AG10803 (cell line): ENCODE measurements around the gene TSPEAR.
A peak's percentile ranks its signal among the peaks of the same experiment; 100 is the strongest.

Source experiments
- DNase-seq: peaks from one replicate; pipeline ENCODE4 v3.0.0; 2010; ENCODE audit warnings: low read depth
- H3K4me3 ChIP-seq: 2 replicates; pipeline ENCODE4 v1.5.1; 2011; ENCODE audit warnings: mild to moderate bottlenecking, low read length, control low read depth
- CTCF ChIP-seq: conservative IDR thresholded peaks from 2 replicates; pipeline ENCODE4 v1.5.1; 2011; ENCODE audit warnings: mild to moderate bottlenecking, low read length, control low read depth, inconsistent platforms

TSPEAR gene

GRCh38 chr21:44626673-44627143 lies 84.7 kb downstream of the TSPEAR start, which contains the start of gene KRTAP10-9:
KRTAP10-9 (plus strand) TSS chr21:44627093; CDS start chr21:44627172, 79 bp downstream.
- no peak for DNase-seq
- TF ChIP-seq CTCF, result no peak
- no peak within 1 kb of the TSS for H3K4me3 ChIP-seq

- H3K4me3 ChIP-seq, result no peak overlapping the region
- no peak for TF ChIP-seq CTCF
- no peak for DNase-seq
These were observed 85.1 kb downstream of the TSPEAR start for GRCh38 chr21:44626262-44626661.

- DNase-seq, result no peak
- TF ChIP-seq CTCF, result no peak
- H3K4me3 ChIP-seq, result no peak overlapping the region
These were observed 85.6 kb downstream of the TSPEAR start for GRCh38 chr21:44625756-44626155.

- no peak for TF ChIP-seq CTCF
- no peak overlapping the region for H3K4me3 ChIP-seq
- DNase-seq, result no peak
These were observed 87.8 kb downstream of the TSPEAR start for GRCh38 chr21:44623575-44623974.

- no peak for DNase-seq
- TF ChIP-seq CTCF, result no peak
- no peak overlapping the region for H3K4me3 ChIP-seq
These were observed 91.5 kb downstream of the TSPEAR start for GRCh38 chr21:44619886-44620285.

- H3K4me3 ChIP-seq, result no peak overlapping the region
- DNase-seq, result no peak
- no peak for TF ChIP-seq CTCF
These were observed 92.5 kb downstream of the TSPEAR start for GRCh38 chr21:44618909-44619308.

GRCh38 chr21:44618504-44618903 lies 92.9 kb downstream of the TSPEAR start:
- DNase-seq, result peak; percentile 15
- peak; percentile 22; the same call in 1 of the 2 replicates for TF ChIP-seq CTCF
- no peak overlapping the region for H3K4me3 ChIP-seq
